Activated CD8-positive, alpha-beta memory T cell treated with anti-CD3 and anti-CD28 coated beads, Interleukin-2, amount 50 U/mL, for 1 hour (primary cell): ENCODE results near the gene HKDC1.

Experiments
- DNase-seq: peaks from one replicate; pipeline ENCODE4 v3.0.0-alpha.2; 2020; ENCODE audit errors: extremely low read depth

The HKDC1 gene

DNA sequence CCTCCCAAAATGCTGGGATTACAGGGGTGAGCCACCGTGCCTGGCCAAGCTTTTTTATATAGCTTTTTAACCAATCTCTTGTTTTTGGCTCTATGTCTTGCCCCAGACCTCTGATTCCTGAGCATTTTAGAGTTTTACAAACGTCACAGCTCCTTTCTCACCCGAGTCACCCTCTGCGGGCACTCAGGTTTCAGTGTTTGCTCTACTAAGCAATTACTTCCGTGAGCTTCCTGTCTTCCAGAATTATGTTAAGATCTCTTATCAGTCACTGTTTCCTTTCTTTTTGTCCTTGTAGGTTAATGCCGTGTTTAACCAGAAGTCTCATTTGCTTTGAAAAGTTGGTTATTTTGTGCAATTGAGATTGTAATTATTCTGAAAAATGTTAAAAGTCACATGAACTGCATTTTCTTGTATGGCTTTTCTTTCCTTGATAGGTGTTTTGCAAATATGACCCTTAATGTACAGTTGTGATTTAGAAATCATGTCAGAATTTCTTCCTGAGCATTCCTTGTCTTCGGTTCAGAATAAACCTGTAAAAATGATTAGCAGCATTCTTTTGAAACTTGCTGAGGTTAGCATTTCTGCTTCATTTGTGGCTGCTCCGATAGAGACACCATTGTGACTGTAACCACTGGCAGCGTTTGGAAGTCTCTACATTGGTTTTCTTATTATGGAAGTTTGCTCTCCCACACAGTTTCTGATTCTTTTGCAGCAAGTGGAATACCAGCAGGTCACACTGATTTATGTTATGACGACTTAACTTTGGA is 4.5 kb upstream of the HKDC1 start:
- no peak for DNase-seq

GRCh38 chr10:69216577-69217118 is 3.5 kb upstream of the HKDC1 start:
- no peak for DNase-seq

- no peak for DNase-seq
Measured at GRCh38 chr10:69217119-69217754, 2.9 kb upstream of the HKDC1 start.

DNA sequence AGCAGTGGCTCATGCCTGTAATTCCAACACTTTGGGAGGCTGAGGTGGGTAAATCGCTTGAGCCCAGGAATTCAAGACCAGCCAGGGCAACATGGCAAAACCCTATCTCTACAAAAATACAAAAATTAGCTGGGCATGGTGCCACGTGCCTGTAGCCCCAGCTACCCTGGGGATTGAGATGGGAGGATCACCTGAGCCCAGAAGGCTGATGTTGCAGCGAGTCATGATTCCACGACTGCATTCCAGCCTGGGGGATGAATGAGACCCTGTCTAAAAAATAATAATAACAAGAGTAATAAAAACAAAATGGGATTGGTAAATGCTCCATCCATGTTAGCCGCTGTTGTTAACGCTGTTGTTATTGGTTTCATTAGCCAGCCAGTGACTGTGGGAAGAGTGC is 1.3 kb upstream of the HKDC1 start:
- DNase-seq = no peak

GRCh38 chr10:69220507-69220906 is 375 bp downstream of the HKDC1 start:
- no peak for DNase-seq

DNA sequence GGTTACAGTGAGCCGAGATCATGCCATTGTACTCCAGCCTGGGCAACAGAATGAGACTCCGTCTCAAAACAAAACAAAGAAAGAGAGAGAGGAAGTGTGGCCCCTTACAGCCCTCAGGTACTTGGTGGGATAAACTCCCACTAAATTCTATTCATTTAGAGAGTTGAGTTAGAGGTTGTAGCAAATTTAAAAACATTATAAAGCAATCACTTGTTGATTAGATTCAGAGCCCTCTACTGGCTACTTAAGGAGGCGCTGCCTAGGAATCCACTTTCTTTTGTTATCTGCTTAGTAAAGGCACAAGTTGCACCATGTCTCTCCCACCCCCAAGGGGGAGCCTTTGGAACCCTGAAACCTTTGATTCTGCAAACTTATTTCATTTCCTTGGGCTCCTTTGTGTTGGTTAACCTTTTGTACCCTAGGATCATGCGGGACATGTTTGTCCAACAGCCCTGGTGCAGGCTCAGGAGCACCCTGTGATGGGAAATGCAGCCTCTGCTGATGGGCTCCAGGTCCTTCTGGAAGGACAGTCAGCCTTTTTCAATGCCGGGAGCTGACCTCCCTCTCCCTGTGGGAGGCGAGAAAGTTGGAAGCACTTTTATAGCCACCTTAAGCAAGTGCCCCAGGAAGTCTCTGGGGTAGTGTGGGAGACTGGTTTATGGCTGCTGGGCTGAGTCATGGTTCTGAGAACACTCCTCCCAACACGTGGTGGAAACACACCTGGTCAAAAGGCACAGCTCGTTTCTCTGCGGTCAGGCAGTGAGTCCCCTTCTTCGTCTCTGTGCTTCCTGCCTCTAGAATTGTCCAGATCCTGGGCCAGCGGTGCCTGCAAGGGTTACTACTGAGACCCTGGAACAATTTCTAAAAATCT is 2.3 kb downstream of the HKDC1 start:
- DNase-seq = no peak

GRCh38 chr10:69223028-69223342 is 2.9 kb downstream of the HKDC1 start:
- no peak for DNase-seq

DNA sequence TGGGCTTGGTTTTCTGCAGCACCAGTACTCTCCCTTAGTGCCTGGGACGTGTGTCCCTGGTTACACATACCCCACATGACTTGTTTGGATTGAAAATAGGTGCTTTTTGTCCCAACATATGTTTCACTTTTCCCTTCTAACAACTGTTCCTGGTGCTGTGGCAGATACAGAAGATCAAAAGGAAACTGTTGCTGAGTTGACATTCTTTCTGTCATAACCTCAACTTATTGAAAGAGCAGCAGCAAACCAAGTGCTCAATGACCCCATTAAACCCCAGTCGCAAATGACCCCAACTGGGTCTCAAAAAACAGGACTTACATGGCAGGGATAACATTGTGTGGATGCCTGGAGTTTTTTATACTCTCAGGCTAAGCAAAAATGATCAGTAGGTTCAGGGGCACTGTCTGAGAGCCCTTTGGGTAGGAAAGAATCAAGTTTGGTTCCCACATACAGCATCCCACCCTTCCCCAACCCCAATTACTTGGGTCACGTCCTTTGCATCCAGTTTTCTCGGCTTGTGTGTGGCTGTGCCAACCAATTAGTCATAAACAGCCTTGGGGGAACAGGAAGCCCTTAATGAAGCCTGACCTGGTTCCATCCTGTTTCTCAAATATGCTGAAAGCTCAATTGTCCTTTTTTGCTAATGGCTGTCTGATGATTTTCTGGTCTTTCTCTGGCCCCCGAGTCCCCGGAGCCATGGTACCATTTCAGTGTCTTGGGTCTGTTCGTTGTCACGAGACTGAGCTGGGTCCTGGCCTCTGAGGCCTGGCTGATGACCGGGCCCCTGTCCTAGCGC is 4.9 kb downstream of the HKDC1 start:
- no peak for DNase-seq

DNA sequence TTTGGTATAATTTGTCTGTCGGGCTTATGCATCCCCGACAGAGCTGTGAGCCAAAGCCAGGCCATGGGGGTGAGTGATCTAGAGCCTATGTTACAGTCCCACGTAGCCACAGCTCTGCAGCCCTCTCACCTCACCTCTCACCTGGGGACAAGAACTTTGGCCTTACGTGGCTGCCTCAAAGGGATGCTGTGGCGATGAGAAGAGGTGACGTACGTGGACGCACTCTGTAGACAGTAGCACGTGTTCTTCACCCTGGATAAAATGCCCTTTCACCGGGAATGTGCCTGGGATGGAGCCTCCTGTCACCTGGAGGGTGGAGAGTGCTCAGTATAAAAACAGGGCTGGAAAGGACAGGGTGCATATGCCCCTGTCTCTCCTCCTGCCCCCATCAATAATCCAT is 5.5 kb downstream of the HKDC1 start:
- DNase-seq = no peak

- no peak for DNase-seq
Measured at GRCh38 chr10:69226919-69227450, 6.9 kb downstream of the HKDC1 start.

GRCh38 chr10:69228151-69228550 is 8.0 kb downstream of the HKDC1 start:
- no peak for DNase-seq

DNA sequence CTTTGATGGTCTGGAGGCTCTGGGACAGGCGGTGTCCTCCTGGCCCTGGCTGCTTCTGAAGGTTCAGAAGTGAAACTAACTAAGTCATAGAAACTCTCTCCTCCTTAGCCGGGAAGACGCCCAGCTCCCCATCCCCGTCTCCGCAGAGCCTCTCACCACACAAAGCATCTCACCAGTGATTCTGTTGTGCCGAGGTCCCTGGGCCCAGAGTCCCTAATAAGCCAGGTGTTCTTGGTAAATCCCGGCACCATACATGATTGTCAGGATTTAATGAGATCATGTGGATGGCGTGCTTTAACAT is 9.4 kb downstream of the HKDC1 start:
- DNase-seq = no peak

- DNase-seq = no peak
Measured at GRCh38 chr10:69230128-69230527, 10.0 kb downstream of the HKDC1 start.

GRCh38 chr10:69232252-69232651 is 12.1 kb downstream of the HKDC1 start:
- no peak for DNase-seq

DNA sequence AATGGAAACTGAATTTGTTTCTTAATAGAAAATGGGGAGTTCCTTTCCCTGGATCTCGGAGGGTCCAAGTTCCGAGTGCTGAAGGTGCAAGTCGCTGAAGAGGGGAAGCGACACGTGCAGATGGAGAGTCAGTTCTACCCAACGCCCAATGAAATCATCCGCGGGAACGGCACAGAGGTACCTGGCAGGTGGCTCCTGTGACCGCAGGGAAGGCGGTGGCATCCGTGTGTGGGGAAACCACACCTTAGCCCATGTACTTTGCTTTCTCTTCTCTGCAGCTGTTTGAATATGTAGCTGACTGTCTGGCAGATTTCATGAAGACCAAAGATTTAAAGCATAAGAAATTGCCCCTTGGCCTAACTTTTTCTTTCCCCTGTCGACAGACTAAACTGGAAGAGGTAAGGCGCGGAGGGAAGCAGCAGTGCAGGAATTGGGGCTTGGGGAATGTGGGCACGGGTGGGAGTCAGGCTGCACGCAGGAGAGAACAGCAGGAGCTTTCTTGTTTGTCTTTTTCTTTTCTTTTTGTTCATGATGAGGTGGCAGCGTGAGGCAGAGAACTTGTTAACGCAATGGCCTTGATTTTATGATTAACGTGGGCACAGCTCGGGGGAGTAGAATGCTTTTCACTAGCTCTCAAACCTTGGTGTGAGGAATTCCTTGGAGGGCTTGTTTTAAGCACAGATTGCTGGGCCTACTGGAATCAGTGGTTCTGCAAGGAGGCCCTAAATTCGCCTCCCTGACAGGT is 12.8 kb downstream of the HKDC1 start:
- no peak for DNase-seq

DNA sequence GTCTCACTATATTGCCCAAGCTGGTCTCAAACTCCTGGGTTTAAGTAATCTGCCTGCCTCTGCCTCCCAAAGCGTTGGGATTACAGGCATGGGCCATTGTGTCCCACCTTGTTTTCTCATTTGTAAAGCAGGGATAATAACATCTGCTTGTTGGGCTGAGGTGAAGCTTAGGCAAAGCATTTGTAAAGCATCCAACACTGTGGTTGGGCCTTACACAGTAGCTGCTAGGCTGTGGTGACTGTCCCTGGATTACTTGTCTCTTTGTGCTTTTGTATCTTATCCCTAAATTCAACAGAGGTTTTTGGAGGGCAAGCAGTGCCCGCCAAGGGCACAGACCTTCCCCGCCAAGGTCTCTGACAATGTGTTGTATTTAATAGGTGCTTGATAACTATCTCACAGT is 14.3 kb downstream of the HKDC1 start:
- no peak for DNase-seq

- no peak for DNase-seq
Measured at GRCh38 chr10:69237528-69238159, 17.5 kb downstream of the HKDC1 start.

- no peak for DNase-seq
Measured at GRCh38 chr10:69239136-69239535, 19.0 kb downstream of the HKDC1 start.

DNA sequence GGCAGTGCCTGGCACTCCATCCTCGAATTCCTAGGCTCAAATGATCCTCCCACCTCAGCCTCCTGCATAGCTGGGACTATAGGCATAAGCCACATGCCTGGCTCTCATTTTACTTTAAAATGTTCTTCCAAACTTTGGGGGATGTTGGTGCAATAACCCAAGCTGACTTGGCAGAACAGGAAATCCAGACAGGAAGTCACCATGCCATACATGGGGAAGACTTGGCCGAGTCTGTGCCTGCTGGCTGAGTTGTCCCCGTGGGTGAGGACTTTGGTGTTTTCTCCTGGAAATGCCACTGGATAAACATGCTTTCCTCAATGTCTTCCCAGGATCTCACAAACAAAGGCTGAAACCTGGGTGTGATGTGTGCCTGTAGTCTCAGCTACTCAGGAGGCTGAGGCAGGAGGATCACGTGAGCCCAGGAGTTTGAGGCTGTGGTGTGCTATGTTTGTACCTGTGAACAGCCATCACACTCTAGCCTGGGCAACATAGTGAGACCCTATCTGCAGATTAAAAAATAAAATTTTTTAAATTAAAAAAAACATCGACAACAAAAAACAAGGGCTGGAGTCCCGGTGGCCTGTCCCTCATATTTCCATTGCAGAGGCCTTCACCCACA is 19.8 kb downstream of the HKDC1 start:
- DNase-seq = no peak

- DNase-seq = no peak
Measured at GRCh38 chr10:69240455-69240854, 20.3 kb downstream of the HKDC1 start.
